22Rv1 (cell line): ENCODE results near the gene CHPF.

Experiments used
- ZFX ChIP-seq: fragments of 450-650 bp; IDR thresholded peaks from 2 replicates; pipeline ENCODE4 v1.6.1; 2017; ENCODE audit warnings: antibody characterized with exemption, borderline replicate concordance
- TF ChIP-seq, protein P1 (sequence below): fragments of 450-650 bp; IDR thresholded peaks from 2 replicates; pipeline ENCODE4 v1.5.1; 2017; ENCODE audit warnings: mild to moderate bottlenecking

DNA sequence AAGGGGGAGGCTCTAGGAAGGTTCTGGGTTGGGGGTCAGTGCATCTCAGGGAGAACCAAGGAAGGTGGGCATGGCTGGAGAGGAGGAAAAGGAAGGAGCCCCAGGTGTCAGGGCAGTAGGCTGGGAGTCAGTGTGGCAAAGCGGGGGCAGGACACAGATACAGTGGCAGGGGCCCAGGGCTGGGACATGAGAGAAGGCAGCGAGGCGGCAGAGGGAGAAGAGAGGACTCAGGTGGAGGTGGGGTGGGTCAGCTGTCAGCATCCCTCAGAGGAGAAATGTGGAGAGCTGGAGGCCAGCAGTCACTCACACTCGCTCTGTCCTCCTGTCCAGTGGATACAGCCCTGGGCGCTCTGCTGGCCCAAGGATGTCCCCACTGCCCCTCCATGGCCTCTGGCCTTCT, 50.5 kb downstream of the CHPF start:
- TF ChIP-seq, protein P1, sequence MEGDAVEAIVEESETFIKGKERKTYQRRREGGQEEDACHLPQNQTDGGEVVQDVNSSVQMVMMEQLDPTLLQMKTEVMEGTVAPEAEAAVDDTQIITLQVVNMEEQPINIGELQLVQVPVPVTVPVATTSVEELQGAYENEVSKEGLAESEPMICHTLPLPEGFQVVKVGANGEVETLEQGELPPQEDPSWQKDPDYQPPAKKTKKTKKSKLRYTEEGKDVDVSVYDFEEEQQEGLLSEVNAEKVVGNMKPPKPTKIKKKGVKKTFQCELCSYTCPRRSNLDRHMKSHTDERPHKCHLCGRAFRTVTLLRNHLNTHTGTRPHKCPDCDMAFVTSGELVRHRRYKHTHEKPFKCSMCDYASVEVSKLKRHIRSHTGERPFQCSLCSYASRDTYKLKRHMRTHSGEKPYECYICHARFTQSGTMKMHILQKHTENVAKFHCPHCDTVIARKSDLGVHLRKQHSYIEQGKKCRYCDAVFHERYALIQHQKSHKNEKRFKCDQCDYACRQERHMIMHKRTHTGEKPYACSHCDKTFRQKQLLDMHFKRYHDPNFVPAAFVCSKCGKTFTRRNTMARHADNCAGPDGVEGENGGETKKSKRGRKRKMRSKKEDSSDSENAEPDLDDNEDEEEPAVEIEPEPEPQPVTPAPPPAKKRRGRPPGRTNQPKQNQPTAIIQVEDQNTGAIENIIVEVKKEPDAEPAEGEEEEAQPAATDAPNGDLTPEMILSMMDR: no peak
- no peak for TF ChIP-seq ZFX
